ENCODE data around the gene TBP.

TBP gene

DNA sequence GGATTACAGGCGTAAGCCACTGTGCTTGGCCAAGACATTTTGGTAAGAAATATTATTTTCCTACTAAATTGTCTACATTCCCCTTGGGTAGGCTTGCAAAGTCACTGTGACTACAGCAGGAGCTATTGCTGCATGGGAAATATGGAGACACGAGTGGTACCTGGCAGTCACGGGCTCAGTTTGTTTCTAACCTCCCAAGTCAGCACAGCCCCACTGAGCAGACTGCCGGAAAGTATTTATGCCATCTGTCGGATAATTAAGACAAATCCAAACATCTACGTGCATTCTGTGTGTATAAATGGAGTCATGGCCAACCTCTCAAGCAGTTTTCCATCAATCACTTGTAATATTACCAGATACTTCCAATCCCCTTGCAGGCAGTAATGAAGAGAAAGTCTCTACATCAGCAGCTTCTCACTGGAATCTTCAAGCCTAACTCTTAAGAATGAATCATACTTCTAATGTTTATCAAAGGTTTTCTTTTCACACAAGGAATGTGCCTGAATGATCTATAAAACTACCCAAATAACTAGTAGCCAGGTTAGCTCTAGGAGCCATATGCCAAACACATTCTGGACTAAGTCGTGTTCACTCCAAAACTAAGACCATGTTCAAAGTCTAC, 21.2 kb upstream of the TBP start:
- WGBS (ENCODE audit: insufficient coverage), result 100% methylated on average over 4 of the region's 7 CpGs
- Histone ChIP-seq H3K27ac (ENCODE audit: insufficient read depth in 1 of 2, low read depth in 1 of 2, low read length in 2 of 2, poor library complexity in 1 of 2, severe bottlenecking in 2 of 2) (no peak overlapping the region), H3K4me3 (ENCODE audit: control insufficient read depth in 1 of 7, extremely low read depth in 1 of 7, insufficient read depth in 4 of 7, low read depth in 2 of 7, low read length in 6 of 7) (no peak overlapping the region), H3K36me3 (ENCODE audit: control insufficient read depth in 4 of 4, insufficient read depth in 4 of 4, low read length in 3 of 4) (peaks cover 8 to 48% (median 28%) of the 10 kb centered on the region in 4 experiments), H3K4me1 (ENCODE audit: control extremely low read depth in 1 of 4, control insufficient read depth in 4 of 4, insufficient read depth in 4 of 4, low read length in 3 of 4) (no peaks in the 10 kb centered on the region), H3K9me3 (ENCODE audit: control extremely low read depth in 1 of 5, control insufficient read depth in 4 of 5, insufficient read depth in 2 of 5, low read depth in 1 of 5, low read length in 4 of 5) (no peaks in the 10 kb centered on the region), H3K27me3 (replicated peaks in 2 of 5; ENCODE audit: control insufficient read depth in 4 of 5, insufficient read depth in 5 of 5, low read length in 4 of 5) (no peaks in the 10 kb centered on the region)
- ChIA-PET CTCF (no interaction called here), POLR2A (no interaction called here)
- no peak for DNase-seq

GRCh38 chr6:170533792-170534191, 20.4 kb upstream of the TBP start:
- Histone ChIP-seq H3K4me1 (ENCODE audit: control extremely low read depth in 1 of 4, control insufficient read depth in 4 of 4, insufficient read depth in 4 of 4, low read length in 3 of 4) (no peaks in the 10 kb centered on the region), H3K4me3 (ENCODE audit: control insufficient read depth in 1 of 7, extremely low read depth in 1 of 7, insufficient read depth in 4 of 7, low read depth in 2 of 7, low read length in 6 of 7) (no peak overlapping the region), H3K36me3 (ENCODE audit: control insufficient read depth in 4 of 4, insufficient read depth in 4 of 4, low read length in 3 of 4) (peaks cover 12 to 52% (median 33%) of the 10 kb centered on the region in 4 experiments), H3K27ac (ENCODE audit: insufficient read depth in 1 of 2, low read depth in 1 of 2, low read length in 2 of 2, poor library complexity in 1 of 2, severe bottlenecking in 2 of 2) (no peak overlapping the region), H3K27me3 (replicated peaks in 2 of 5; ENCODE audit: control insufficient read depth in 4 of 5, insufficient read depth in 5 of 5, low read length in 4 of 5) (no peaks in the 10 kb centered on the region), H3K9me3 (ENCODE audit: control extremely low read depth in 1 of 5, control insufficient read depth in 4 of 5, insufficient read depth in 2 of 5, low read depth in 1 of 5, low read length in 4 of 5) (no peaks in the 10 kb centered on the region)
- WGBS (ENCODE audit: insufficient coverage), result no CpG with 5 or more reads among the region's 2 CpGs
- ChIA-PET POLR2A (no interaction called here), CTCF (interaction anchor here (1.0 kb wide), 1 partner anchor 8 kb away, joined by 3 read pairs; no protein-coding TSS in a partner anchor)
- DNase-seq, result no peak

GRCh38 chr6:170535004-170535403, 19.2 kb upstream of the TBP start:
- Histone ChIP-seq H3K4me1 (ENCODE audit: control extremely low read depth in 1 of 4, control insufficient read depth in 4 of 4, insufficient read depth in 4 of 4, low read length in 3 of 4) (no peaks in the 10 kb centered on the region), H3K27ac (ENCODE audit: insufficient read depth in 1 of 2, low read depth in 1 of 2, low read length in 2 of 2, poor library complexity in 1 of 2, severe bottlenecking in 2 of 2) (no peak overlapping the region), H3K27me3 (replicated peaks in 2 of 5; ENCODE audit: control insufficient read depth in 4 of 5, insufficient read depth in 5 of 5, low read length in 4 of 5) (no peaks in the 10 kb centered on the region), H3K4me3 (ENCODE audit: control insufficient read depth in 1 of 7, extremely low read depth in 1 of 7, insufficient read depth in 4 of 7, low read depth in 2 of 7, low read length in 6 of 7) (no peak overlapping the region), H3K9me3 (ENCODE audit: control extremely low read depth in 1 of 5, control insufficient read depth in 4 of 5, insufficient read depth in 2 of 5, low read depth in 1 of 5, low read length in 4 of 5) (no peaks in the 10 kb centered on the region), H3K36me3 (ENCODE audit: control insufficient read depth in 4 of 4, insufficient read depth in 4 of 4, low read length in 3 of 4) (peaks cover 13 to 60% (median 37%) of the 10 kb centered on the region in 4 experiments)
- 98% methylated on average over 5 of the region's 5 CpGs for WGBS (ENCODE audit: insufficient coverage)
- ChIA-PET CTCF (no interaction called here), POLR2A (no interaction called here)
- DNase-seq, result no peak

DNA sequence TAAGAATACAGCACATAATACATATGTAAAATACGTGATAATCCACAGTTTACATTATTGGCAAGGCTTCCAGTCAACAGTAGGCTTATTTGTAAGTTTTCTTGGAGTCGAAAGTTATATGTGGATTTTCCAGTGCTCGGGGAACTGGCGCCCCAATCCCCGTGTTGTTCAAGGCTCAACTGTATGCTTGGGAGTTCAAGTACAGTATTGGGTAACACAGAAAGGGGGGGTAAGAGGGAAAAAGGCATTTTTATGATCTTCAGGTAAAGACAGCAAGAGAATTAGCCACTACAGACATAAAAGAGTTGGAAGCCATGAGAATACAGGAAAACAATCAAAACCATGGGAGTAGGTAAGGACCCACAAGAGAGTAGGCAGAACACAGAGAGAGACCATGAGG, 17.5 kb upstream of the TBP start:
- 91% methylated on average over 4 of the region's 5 CpGs for WGBS (ENCODE audit: insufficient coverage)
- POLR2A ChIA-PET, result no interaction called here
- H3K4me1 ChIP-seq (ENCODE audit: control extremely low read depth in 1 of 4, control insufficient read depth in 4 of 4, insufficient read depth in 4 of 4, low read length in 3 of 4), result no peaks in the 10 kb centered on the region

GRCh38 chr6:170537329-170537728, 16.8 kb upstream of the TBP start:
- Histone ChIP-seq H3K9me3 (ENCODE audit: control extremely low read depth in 1 of 5, control insufficient read depth in 4 of 5, insufficient read depth in 2 of 5, low read depth in 1 of 5, low read length in 4 of 5) (no peaks in the 10 kb centered on the region), H3K4me1 (ENCODE audit: control extremely low read depth in 1 of 4, control insufficient read depth in 4 of 4, insufficient read depth in 4 of 4, low read length in 3 of 4) (no peaks in the 10 kb centered on the region), H3K27ac (ENCODE audit: insufficient read depth in 1 of 2, low read depth in 1 of 2, low read length in 2 of 2, poor library complexity in 1 of 2, severe bottlenecking in 2 of 2) (no peak overlapping the region), H3K36me3 (ENCODE audit: control insufficient read depth in 4 of 4, insufficient read depth in 4 of 4, low read length in 3 of 4) (peaks cover 21 to 81% (median 48%) of the 10 kb centered on the region in 4 experiments), H3K27me3 (replicated peaks in 2 of 5; ENCODE audit: control insufficient read depth in 4 of 5, insufficient read depth in 5 of 5, low read length in 4 of 5) (no peaks in the 10 kb centered on the region), H3K4me3 (ENCODE audit: control insufficient read depth in 1 of 7, extremely low read depth in 1 of 7, insufficient read depth in 4 of 7, low read depth in 2 of 7, low read length in 6 of 7) (no peak overlapping the region)
- DNase-seq, result no peak
- ChIA-PET CTCF (interaction anchor here (0.8 to 1.2 kb wide), 2 partner anchors 8 to 11 kb away, joined by 3 to 4 read pairs; no protein-coding TSS in a partner anchor), POLR2A (no interaction called here)
- WGBS (ENCODE audit: insufficient coverage), result 100% methylated on average over 4 of the region's 4 CpGs

More for the DNA sequence above, 17.5 kb upstream of the TBP start:
- Histone ChIP-seq H3K27me3 (replicated peaks in 2 of 5; ENCODE audit: control insufficient read depth in 4 of 5, insufficient read depth in 5 of 5, low read length in 4 of 5) (no peaks in the 10 kb centered on the region), H3K36me3 (ENCODE audit: control insufficient read depth in 4 of 4, insufficient read depth in 4 of 4, low read length in 3 of 4) (peaks cover 19 to 75% (median 42%) of the 10 kb centered on the region in 4 experiments), H3K4me3 (ENCODE audit: control insufficient read depth in 1 of 7, extremely low read depth in 1 of 7, insufficient read depth in 4 of 7, low read depth in 2 of 7, low read length in 6 of 7) (no peak overlapping the region), H3K27ac (ENCODE audit: insufficient read depth in 1 of 2, low read depth in 1 of 2, low read length in 2 of 2, poor library complexity in 1 of 2, severe bottlenecking in 2 of 2) (no peak overlapping the region), H3K9me3 (ENCODE audit: control extremely low read depth in 1 of 5, control insufficient read depth in 4 of 5, insufficient read depth in 2 of 5, low read depth in 1 of 5, low read length in 4 of 5) (no peaks in the 10 kb centered on the region)
- no peak for DNase-seq
- CTCF ChIA-PET, result interaction anchor here (1.2 kb wide), 1 partner anchor 9 kb away, joined by 3 read pairs; no protein-coding TSS in a partner anchor

DNA sequence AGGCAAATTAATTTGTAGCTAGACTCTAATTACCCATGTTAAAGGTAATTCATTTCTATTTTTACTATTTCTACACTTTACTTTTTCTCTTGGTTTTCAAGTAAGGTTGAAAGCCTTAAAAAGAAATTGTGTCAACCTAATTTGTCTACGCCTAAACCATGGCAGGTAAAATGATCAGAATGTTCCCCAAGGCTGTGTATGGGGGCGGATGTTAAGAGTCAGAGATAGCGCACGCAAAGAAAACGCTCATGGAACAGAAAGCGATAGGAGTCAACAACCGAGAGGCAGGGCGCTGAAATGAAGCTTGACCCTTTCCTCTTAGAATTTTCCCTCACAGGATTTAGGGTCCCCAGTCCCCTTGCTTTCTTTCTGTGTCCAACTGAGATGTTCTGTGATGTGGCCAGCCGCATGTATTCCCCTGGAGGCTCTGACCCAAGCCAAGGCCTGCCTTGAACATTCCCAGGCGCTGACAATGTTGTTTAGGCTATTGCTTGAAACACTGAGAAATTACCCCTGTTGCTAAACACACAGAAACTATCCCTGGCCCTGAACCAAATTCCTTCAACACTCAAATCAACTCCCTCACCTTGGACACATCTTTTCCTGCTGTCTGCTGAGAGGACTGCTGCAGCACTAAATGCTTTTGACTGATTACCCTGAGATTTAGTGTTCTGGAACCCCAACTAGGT, 12.0 kb upstream of the TBP start:
- over 99% methylated on average over 10 of the region's 10 CpGs for WGBS (ENCODE audit: insufficient coverage)

DNA sequence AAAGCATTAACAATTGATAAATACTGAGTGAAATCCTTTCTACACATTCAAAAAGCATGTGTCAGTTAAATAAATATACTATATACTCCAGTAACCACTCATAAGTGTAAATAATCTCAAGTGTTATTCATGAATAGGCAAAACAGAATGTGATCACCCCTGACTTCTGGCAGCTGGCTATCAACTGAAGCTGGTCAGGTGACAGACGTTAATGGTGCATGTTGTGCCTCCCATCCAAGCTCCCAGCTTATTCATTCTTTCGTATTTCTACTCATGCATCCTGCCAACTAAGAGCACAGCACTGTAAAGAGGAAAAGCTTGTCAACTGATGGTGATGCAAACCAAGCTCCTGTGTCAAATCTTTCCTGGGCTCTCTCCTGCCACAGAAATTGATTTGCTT, 8.8 kb upstream of the TBP start:
- H3K4me1 ChIP-seq (ENCODE audit: control extremely low read depth in 1 of 4, control insufficient read depth in 4 of 4, insufficient read depth in 4 of 4, low read length in 3 of 4), result no peaks in the 10 kb centered on the region
- H3K27ac ChIP-seq (ENCODE audit: insufficient read depth in 1 of 2, low read depth in 1 of 2, low read length in 2 of 2, poor library complexity in 1 of 2, severe bottlenecking in 2 of 2), result no peak overlapping the region
- no peak for DNase-seq
- no peaks in the 10 kb centered on the region for H3K27me3 ChIP-seq (replicated peaks in 2 of 5; ENCODE audit: control insufficient read depth in 4 of 5, insufficient read depth in 5 of 5, low read length in 4 of 5)
- H3K9me3 ChIP-seq (ENCODE audit: control extremely low read depth in 1 of 5, control insufficient read depth in 4 of 5, insufficient read depth in 2 of 5, low read depth in 1 of 5, low read length in 4 of 5), result no peaks in the 10 kb centered on the region
- H3K36me3 ChIP-seq (ENCODE audit: control insufficient read depth in 4 of 4, insufficient read depth in 4 of 4, low read length in 3 of 4), result peaks cover 42 to 91% (median 56%) of the 10 kb centered on the region in 4 experiments
- 89% methylated on average over 1 of the region's 2 CpGs for WGBS (ENCODE audit: insufficient coverage)
- H3K4me3 ChIP-seq (ENCODE audit: control insufficient read depth in 1 of 7, extremely low read depth in 1 of 7, insufficient read depth in 4 of 7, low read depth in 2 of 7, low read length in 6 of 7), result no peak overlapping the region
- ChIA-PET CTCF (interaction anchor here (0.6 to 1.6 kb wide), 3 partner anchors 9 to 741 kb away, joined by 3 to 6 read pairs (median 3); no protein-coding TSS in a partner anchor), POLR2A (no interaction called here)

More for the DNA sequence above, 12.0 kb upstream of the TBP start:
- Histone ChIP-seq H3K4me3 (ENCODE audit: control insufficient read depth in 1 of 7, extremely low read depth in 1 of 7, insufficient read depth in 4 of 7, low read depth in 2 of 7, low read length in 6 of 7) (no peak overlapping the region), H3K4me1 (ENCODE audit: control extremely low read depth in 1 of 4, control insufficient read depth in 4 of 4, insufficient read depth in 4 of 4, low read length in 3 of 4) (no peaks in the 10 kb centered on the region), H3K9me3 (ENCODE audit: control extremely low read depth in 1 of 5, control insufficient read depth in 4 of 5, insufficient read depth in 2 of 5, low read depth in 1 of 5, low read length in 4 of 5) (no peaks in the 10 kb centered on the region), H3K27ac (ENCODE audit: insufficient read depth in 1 of 2, low read depth in 1 of 2, low read length in 2 of 2, poor library complexity in 1 of 2, severe bottlenecking in 2 of 2) (no peak overlapping the region), H3K27me3 (replicated peaks in 2 of 5; ENCODE audit: control insufficient read depth in 4 of 5, insufficient read depth in 5 of 5, low read length in 4 of 5) (no peaks in the 10 kb centered on the region), H3K36me3 (ENCODE audit: control insufficient read depth in 4 of 4, insufficient read depth in 4 of 4, low read length in 3 of 4) (peaks cover 39 to 90% (median 54%) of the 10 kb centered on the region in 4 experiments)
- ChIA-PET CTCF (interaction anchor here (2.4 kb wide), 1 partner anchor 12 kb away, joined by 7 read pairs; no protein-coding TSS in a partner anchor), POLR2A (no interaction called here)
- DNase-seq, result no peak
